Activated CD4-positive, alpha-beta T cell treated with anti-CD3 and anti-CD28 coated beads, Interleukin-2, amount 50 U/mL, for 24 hours (primary cell): ENCODE data around the gene SRCIN1.
"Not testable (repeated sequence)": the region's sequence is repeated elsewhere in the genome, so short reads cannot be mapped to it uniquely, and the experiment has no call there.

ENCODE experiments used
- DNase-seq, 2 donors: peaks; one replicate each; pipeline ENCODE4 v3.0.0-alpha.2; 2020; ENCODE audit warnings: low read depth in 1 of 2, low spot score in 1 of 2

SRCIN1 gene

GRCh38 chr17:38511150-38512108, 94.3 kb downstream of the SRCIN1 start:
- DNase-seq: no peak

- no peak for DNase-seq
These were observed 95.2 kb downstream of the SRCIN1 start for GRCh38 chr17:38510421-38511149.

GRCh38 chr17:38509772-38510420, 95.9 kb downstream of the SRCIN1 start:
- no peak for DNase-seq

GRCh38 chr17:38508954-38509771, 96.6 kb downstream of the SRCIN1 start:
- peak; percentile 49 to 65 for DNase-seq

GRCh38 chr17:38508570-38508950, 97.2 kb downstream of the SRCIN1 start:
- DNase-seq: no peak

GRCh38 chr17:38507921-38508569, 97.7 kb downstream of the SRCIN1 start:
- no peak for DNase-seq

GRCh38 chr17:38507436-38507835, 98.3 kb downstream of the SRCIN1 start:
- no peak for DNase-seq

GRCh38 chr17:38504216-38504615, 101.5 kb downstream of the SRCIN1 start:
- DNase-seq: no peak

- not testable (repeated sequence) for DNase-seq
These were observed 102.4 kb downstream of the SRCIN1 start for GRCh38 chr17:38503286-38503913.

GRCh38 chr17:38501718-38502117, 104.0 kb downstream of the SRCIN1 start:
- not testable (repeated sequence) for DNase-seq

- DNase-seq: not testable (repeated sequence)
These were observed 106.5 kb downstream of the SRCIN1 start for GRCh38 chr17:38499230-38499629.

GRCh38 chr17:38498353-38498752, 107.4 kb downstream of the SRCIN1 start:
- DNase-seq: no peak

- not testable (repeated sequence) for DNase-seq
These were observed 108.1 kb downstream of the SRCIN1 start for GRCh38 chr17:38497656-38498055.

GRCh38 chr17:38494152-38494551, 111.6 kb downstream of the SRCIN1 start:
- not testable (repeated sequence) for DNase-seq

GRCh38 chr17:38492067-38493040, 113.4 kb downstream of the SRCIN1 start:
- DNase-seq: peak; percentile 87 to 90

- DNase-seq: not testable (repeated sequence)
These were observed 114.2 kb downstream of the SRCIN1 start for GRCh38 chr17:38491346-38492066.

GRCh38 chr17:38489774-38490173, 116.0 kb downstream of the SRCIN1 start:
- DNase-seq: not testable (repeated sequence)
